Gastrocnemius medialis (tissue), 4 donors: ENCODE measurements around the gene DOK5. TPM values are rescaled to one million over a fixed set of nuclear protein-coding genes. Genes with fewer than 3 reads are reported as not detected.

ENCODE experiments used
- ATAC-seq, 2 donors: fragments of 150-250 bp; one replicate each; pipeline ENCODE4 v1.9.1; 2016
- DNase-seq, 2 donors: peaks; one replicate each; pipeline ENCODE4 v3.0.0-alpha.2; 2019
- H3K27ac ChIP-seq, 4 donors: fragments of 200-600 bp; sonication (generic); 1 replicate in 1 of 4; 2 replicates in 3 of 4; pipeline ENCODE4 v1.5.1; 2016 to 2018; ENCODE audit warnings: mild to moderate bottlenecking in 2 of 4, moderate library complexity in 1 of 4
- H3K27me3 ChIP-seq, 3 donors: fragments of 200-600 bp; sonication (generic) in 2 of 3; 1 replicate in 1 of 3; 2 replicates in 2 of 3; pipeline versions ENCODE4 v1.5.1 to v1.6.0; 2016 to 2019; ENCODE audit warnings: mild to moderate bottlenecking in 1 of 3, moderate library complexity in 1 of 3
- H3K36me3 ChIP-seq, 2 donors: fragments of 200-600 bp; sonication (generic) in 1 of 2; one replicate each; pipeline ENCODE4 v1.5.1; 2017 to 2018
- H3K4me1 ChIP-seq, 2 donors: fragments of 200-600 bp; sonication (generic) in 1 of 2; one replicate each; pipeline ENCODE4 v1.5.1; 2016 to 2017; ENCODE audit warnings: mild to moderate bottlenecking in 2 of 2
- H3K4me3 ChIP-seq, 4 donors: fragments of 200-600 bp; sonication (generic) in 3 of 4; 1 replicate in 1 of 4; 2 replicates in 3 of 4; pipeline ENCODE4 v1.5.1; 2016 to 2019; ENCODE audit warnings: mild to moderate bottlenecking in 2 of 4
- H3K9me3 ChIP-seq, 3 donors: fragments of 200-600 bp; sonication (generic) in 2 of 3; 1 replicate in 1 of 3; 2 replicates in 2 of 3; pipeline ENCODE4 v1.5.1; 2016 to 2019
- CTCF ChIP-seq, 5 experiments: fragments of 450-650 bp in 3 of 5; fragments of 200-600 bp in 2 of 5; sonication (generic) in 2 of 5; IDR thresholded peaks in 4 of 5; conservative IDR thresholded peaks in 1 of 5; 1 replicate in 4 of 5; 2 replicates in 1 of 5; pipeline ENCODE4 v1.5.1; 2016 to 2019; ENCODE audit warnings: antibody characterized with exemption in 5 of 5, mild to moderate bottlenecking in 3 of 5, moderate library complexity in 3 of 5
- POLR2A ChIP-seq, 2 donors: fragments of 450-650 bp; IDR thresholded peaks; one replicate each; pipeline ENCODE4 v1.6.1; 2017; ENCODE audit warnings: antibody characterized with exemption in 2 of 2, mild to moderate bottlenecking in 2 of 2, moderate library complexity in 2 of 2
- in situ Hi-C, 4 donors: fragments of 200-750 bp; cut with MboI; loops; one replicate each; pipeline versions ENCODE4 v1.15.0 to v1.8.0; 2017; ENCODE audit warnings: low sequenced_read_pairs in 4 of 4
- intact Hi-C: fragments of 100-400 bp; cut with DNase I; formaldehyde crosslinking; loops from one replicate; pipeline ENCODE4 v1.15.1; 2023; ENCODE audit warnings: low total_unique reads
- total RNA-seq, 4 donors: library from RNA; depleted of rRNA; stranded (reverse); fragments of >200 nt; gene quantifications; one replicate each; pipeline versions ENCODE4 v1.1.0 to v1.2.3, GENCODE V29; 2016

DOK5 gene
- total RNA-seq, 4 donors from 2014 or later = 1.2 to 12.7 (median 7.4) TPM

GRCh38 chr20:54661265-54661664, 185.9 kb downstream of the DOK5 start:
- no peak for TF ChIP-seq CTCF (IDR thresholded peaks at IDR 0.05 in 4 of 5, conservative IDR thresholded peaks at IDR 0.05 in 1 of 5)
- no peak for TF ChIP-seq POLR2A (IDR thresholded peaks at IDR 0.05)
- no peak for ATAC-seq
- no peaks in the 10 kb centered on the region for H3K9me3 ChIP-seq
- intact Hi-C loops (no loop called here), in situ Hi-C loops (loop anchor here in 1 of 4 donors (25.0 kb wide), 1 partner anchor 549 kb away; no protein-coding TSS in a partner anchor)
- no peak overlapping the region for H3K4me3 ChIP-seq
- no peaks in the 10 kb centered on the region for H3K36me3 ChIP-seq
- no peak overlapping the region for H3K27ac ChIP-seq
- H3K4me1 ChIP-seq = no peaks in the 10 kb centered on the region
- no peaks in the 10 kb centered on the region for H3K27me3 ChIP-seq
- DNase-seq = no peak

GRCh38 chr20:54661880-54662465, 186.6 kb downstream of the DOK5 start:
- ATAC-seq (no peak), DNase-seq (no peak)
- intact Hi-C loops = no loop called here
- H3K27me3 ChIP-seq = no peaks in the 10 kb centered on the region
- TF ChIP-seq POLR2A (IDR thresholded peaks at IDR 0.05) (no peak), CTCF (IDR thresholded peaks at IDR 0.05 in 4 of 5, conservative IDR thresholded peaks at IDR 0.05 in 1 of 5) (no peak)
- no peaks in the 10 kb centered on the region for H3K36me3 ChIP-seq
- in situ Hi-C loops = loop anchor here in 1 of 4 donors (25.0 kb wide), 1 partner anchor 550 kb away; no protein-coding TSS in a partner anchor
- no peaks in the 10 kb centered on the region for H3K4me1 ChIP-seq
- H3K9me3 ChIP-seq = no peaks in the 10 kb centered on the region
- H3K4me3 ChIP-seq = no peak overlapping the region
- H3K27ac ChIP-seq = no peak overlapping the region

- Histone ChIP-seq H3K9me3 (no peaks in the 10 kb centered on the region), H3K36me3 (no peaks in the 10 kb centered on the region), H3K27ac (no peak overlapping the region), H3K27me3 (no peaks in the 10 kb centered on the region), H3K4me1 (no peaks in the 10 kb centered on the region), H3K4me3 (no peak overlapping the region)
- in situ Hi-C loops (loop anchor here in 1 of 4 donors (25.0 kb wide), 1 partner anchor 554 kb away; no protein-coding TSS in a partner anchor), intact Hi-C loops (no loop called here)
- no peak for DNase-seq
- TF ChIP-seq POLR2A (IDR thresholded peaks at IDR 0.05) (no peak), CTCF (IDR thresholded peaks at IDR 0.05 in 4 of 5, conservative IDR thresholded peaks at IDR 0.05 in 1 of 5) (no peak)
- no peak for ATAC-seq
Measured at GRCh38 chr20:54665812-54666211, 190.4 kb downstream of the DOK5 start.

GRCh38 chr20:54668271-54669039, 193.1 kb downstream of the DOK5 start:
- H3K4me3 ChIP-seq = no peak overlapping the region
- no peaks in the 10 kb centered on the region for H3K9me3 ChIP-seq
- DNase-seq = no peak
- in situ Hi-C loops (loop anchor here in 1 of 4 donors (25.0 kb wide), 1 partner anchor 556 kb away; no protein-coding TSS in a partner anchor), intact Hi-C loops (no loop called here)
- no peaks in the 10 kb centered on the region for H3K36me3 ChIP-seq
- TF ChIP-seq CTCF (IDR thresholded peaks at IDR 0.05 in 4 of 5, conservative IDR thresholded peaks at IDR 0.05 in 1 of 5) = peak in 2 of 5 experiments; percentile 43 to 60
- TF ChIP-seq POLR2A (IDR thresholded peaks at IDR 0.05) = no peak
- no peak overlapping the region for H3K27ac ChIP-seq
- no peaks in the 10 kb centered on the region for H3K4me1 ChIP-seq
- H3K27me3 ChIP-seq = peaks cover 0 to 3% (median 1%) of the 10 kb centered on the region in 3 donors
- no peak for ATAC-seq
